ENCODE results near the gene HLA-DOB. TPM values are rescaled to one million over a fixed set of nuclear protein-coding genes. Genes with fewer than 3 reads are reported as not detected.

Gene HLA-DOB
- total RNA-seq = 10 to 100 TPM in 1 of 6 donors, 1 to 10 TPM in 5; 1.3 to 15.2 (median 3.7) TPM

- H3K36me3 ChIP-seq = no peaks in the 10 kb centered on the region
- H3K4me1 ChIP-seq = no peaks in the 10 kb centered on the region
- no peaks in the 10 kb centered on the region for H3K27me3 ChIP-seq
- no peaks in the 10 kb centered on the region for H3K9me3 ChIP-seq
- 51 to 56% methylated on average over 3 of the region's 3 CpGs for WGBS, 2 donors
- peak within 1 kb of the TSS in 3 of 4 donors; percentile 28 to 50 (median 44) for H3K27ac ChIP-seq
- H3K4me3 ChIP-seq = peak within 1 kb of the TSS in 3 of 4 donors; percentile 14 to 31 (median 29)
- ATAC-seq (ENCODE audit: low FRiP score in 2 of 2) (peak; percentile 50 to 80), DNase-seq (peak in 1 of 2 donors; percentile 51)
- TF ChIP-seq EP300 (IDR thresholded peaks at IDR 0.05) (peak in 1 of 4 donors; percentile 15), POLR2A (IDR thresholded peaks at IDR 0.05) (no peak)
Observed at GRCh38 chr6:32816746-32817204, at the start of gene HLA-DOB. HLA-DOB (minus strand) TSS chr6:32817002; CDS start chr6:32816951, 51 bp downstream.

- Histone ChIP-seq H3K4me3 (no peak overlapping the region), H3K36me3 (no peaks in the 10 kb centered on the region), H3K27me3 (no peaks in the 10 kb centered on the region), H3K4me1 (peaks cover 0 to 9% (median 6%) of the 10 kb centered on the region in 4 donors), H3K27ac (no peak overlapping the region), H3K9me3 (no peaks in the 10 kb centered on the region)
- WGBS, 2 donors = 67 to 72% methylated on average over 10 of the region's 10 CpGs
- no peak for ATAC-seq (ENCODE audit: low FRiP score in 2 of 2)
- TF ChIP-seq POLR2A (IDR thresholded peaks at IDR 0.05) (no peak), EP300 (IDR thresholded peaks at IDR 0.05) (no peak), CTCF (IDR thresholded peaks at IDR 0.05) (no peak), POLR2AphosphoS5 (IDR thresholded peaks at IDR 0.05) (no peak)
- DNase-seq = no peak
Observed at GRCh38 chr6:32865724-32866443, 49.1 kb upstream of the HLA-DOB start.

GRCh38 chr6:32862725-32863124 is 45.9 kb upstream of the HLA-DOB start:
- DNase-seq = no peak
- Histone ChIP-seq H3K27me3 (no peaks in the 10 kb centered on the region), H3K4me1 (peaks cover 0 to 17% (median 5%) of the 10 kb centered on the region in 4 donors), H3K9me3 (no peaks in the 10 kb centered on the region), H3K4me3 (no peak overlapping the region), H3K36me3 (peaks cover 5 to 25% (median 15%) of the 10 kb centered on the region in 4 donors), H3K27ac (no peak overlapping the region)
- WGBS, 2 donors = 50 to 56% methylated on average over 3 of the region's 3 CpGs
- TF ChIP-seq EP300 (IDR thresholded peaks at IDR 0.05) (no peak), CTCF (IDR thresholded peaks at IDR 0.05) (no peak), POLR2A (IDR thresholded peaks at IDR 0.05) (no peak), POLR2AphosphoS5 (IDR thresholded peaks at IDR 0.05) (no peak)
- ATAC-seq (ENCODE audit: low FRiP score in 2 of 2) = no peak

- peaks cover 4 to 23% (median 9%) of the 10 kb centered on the region in 4 donors for H3K4me1 ChIP-seq
- no peaks in the 10 kb centered on the region for H3K27me3 ChIP-seq
- no peaks in the 10 kb centered on the region for H3K9me3 ChIP-seq
- peaks cover 5 to 40% (median 16%) of the 10 kb centered on the region in 4 donors for H3K36me3 ChIP-seq
- DNase-seq = no peak
- TF ChIP-seq POLR2AphosphoS5 (IDR thresholded peaks at IDR 0.05) (no peak), EP300 (IDR thresholded peaks at IDR 0.05) (no peak), POLR2A (IDR thresholded peaks at IDR 0.05) (no peak), CTCF (IDR thresholded peaks at IDR 0.05) (no peak)
- no peak for ATAC-seq (ENCODE audit: low FRiP score in 2 of 2)
- WGBS, 2 donors = 61 to 68% methylated on average over 1 of the region's 1 CpG
- H3K4me3 ChIP-seq = no peak overlapping the region
- peak overlapping the region in 3 of 4 donors; percentile 54 to 69 (median 68) for H3K27ac ChIP-seq
Observed at GRCh38 chr6:32860674-32861073, 43.9 kb upstream of the HLA-DOB start.

- 85 to 90% methylated on average over 5 of the region's 5 CpGs for WGBS, 2 donors
Observed at GRCh38 chr6:32858194-32858593, 41.4 kb upstream of the HLA-DOB start.

More at GRCh38 chr6:32858194-32858593, 41.4 kb upstream of the HLA-DOB start:
- Histone ChIP-seq H3K4me1 (peaks cover 10 to 32% (median 19%) of the 10 kb centered on the region in 4 donors), H3K27ac (no peak overlapping the region), H3K9me3 (no peaks in the 10 kb centered on the region), H3K36me3 (peaks cover 5 to 40% (median 16%) of the 10 kb centered on the region in 4 donors), H3K27me3 (no peaks in the 10 kb centered on the region), H3K4me3 (no peak overlapping the region)
- TF ChIP-seq EP300 (IDR thresholded peaks at IDR 0.05) (no peak), POLR2AphosphoS5 (IDR thresholded peaks at IDR 0.05) (no peak), POLR2A (IDR thresholded peaks at IDR 0.05) (no peak), CTCF (IDR thresholded peaks at IDR 0.05) (no peak)
- no peak for ATAC-seq (ENCODE audit: low FRiP score in 2 of 2)
- DNase-seq = no peak

Data from upper lobe of left lung (tissue), 6 donors.